Neural cell (in vitro differentiated cells): Measurements from ENCODE around the gene GZMH. TPM values are rescaled to one million over a fixed set of nuclear protein-coding genes. Genes with fewer than 3 reads are reported as not detected.

ENCODE experiments used
- H2AFZ ChIP-seq: fragments of 200-600, 300-800 bp; sonication (generic), shearing (Covaris generic); 2 replicates; pipeline ENCODE4 v1.6.0; 2014; ENCODE audit warnings: low read depth, mild to moderate bottlenecking, antibody characterized with exemption, low read length, moderate library complexity
- H3F3A ChIP-seq: fragments of 200-600 bp; shearing (Covaris generic); 2 replicates; pipeline ENCODE4 v1.6.1; 2016; ENCODE audit warnings: mild to moderate bottlenecking, moderate library complexity, mixed read lengths, antibody characterized with exemption, low read length; ENCODE audit not compliant: insufficient read depth, poor library complexity, severe bottlenecking
- H3K27ac ChIP-seq: fragments of 200-600, 300-800 bp; sonication (generic), shearing (Covaris generic); 2 replicates; pipeline ENCODE4 v1.5.1; 2014; ENCODE audit warnings: mild to moderate bottlenecking, low read length, moderate library complexity
- H3K27me3 ChIP-seq: fragments of 300-800, 200-600 bp; sonication (generic), shearing (Covaris generic); 2 replicates; pipeline ENCODE4 v1.6.0; 2014; ENCODE audit warnings: mild to moderate bottlenecking, low read depth, low read length, moderate library complexity; ENCODE audit not compliant: insufficient read depth
- H3K36me3 ChIP-seq: fragments of 300-800, 200-600 bp; sonication (generic), shearing (Covaris generic); 2 replicates; pipeline ENCODE4 v1.5.1; 2014; ENCODE audit warnings: mild to moderate bottlenecking, antibody characterized with exemption, low read length, moderate library complexity; ENCODE audit not compliant: insufficient read depth
- H3K4me2 ChIP-seq: fragments of 300-800, 200-600 bp; sonication (generic), shearing (Covaris generic); 2 replicates; pipeline ENCODE4 v1.6.0; 2014; ENCODE audit warnings: mild to moderate bottlenecking, low read length
- H3K4me3 ChIP-seq: fragments of 300-800, 200-600 bp; sonication (generic), shearing (Covaris generic); 2 replicates; pipeline ENCODE4 v1.5.1; 2014; ENCODE audit warnings: mild to moderate bottlenecking, low read length, moderate library complexity
- H3K79me2 ChIP-seq: fragments of 200-600 bp; shearing (Covaris generic); replicated peaks from 2 replicates; pipeline ENCODE4 v1.6.0; 2014; ENCODE audit warnings: mild to moderate bottlenecking, low read length, moderate library complexity; ENCODE audit not compliant: insufficient read depth
- H3K9ac ChIP-seq: fragments of 300-800, 200-600 bp; sonication (generic), shearing (Covaris generic); 2 replicates; pipeline ENCODE4 v1.6.1; 2016; ENCODE audit warnings: mild to moderate bottlenecking, low read length, mixed read lengths
- H3K9me2 ChIP-seq: fragments of 200-600 bp; shearing (Covaris generic); 2 replicates; pipeline ENCODE4 v1.6.1; 2016; ENCODE audit warnings: mild to moderate bottlenecking, low read length, mixed read lengths; ENCODE audit not compliant: insufficient read depth
- H3K9me3 ChIP-seq: fragments of 200-600, 300-800 bp; sonication (generic), shearing (Covaris generic); 2 replicates; pipeline ENCODE4 v1.6.1; 2016; ENCODE audit warnings: mild to moderate bottlenecking, mixed run types, low read length, moderate library complexity, mixed read lengths
- H4K20me1 ChIP-seq: fragments of 200-600 bp; shearing (Covaris generic); 2 replicates; pipeline ENCODE4 v1.6.1; 2016; ENCODE audit warnings: mild to moderate bottlenecking, mixed run types; ENCODE audit not compliant: insufficient read depth
- CTCF ChIP-seq: fragments of 450-650 bp; IDR thresholded peaks from 2 replicates; pipeline ENCODE4 v1.5.1; 2014; ENCODE audit warnings: antibody characterized with exemption, mild to moderate bottlenecking, moderate library complexity; ENCODE audit not compliant: poor library complexity, severe bottlenecking
- EP300 ChIP-seq: fragments of 450-650 bp; conservative IDR thresholded peaks from 2 replicates; pipeline ENCODE4 v1.6.1; 2014; ENCODE audit warnings: antibody characterized with exemption, mild to moderate bottlenecking, moderate library complexity; ENCODE audit not compliant: poor library complexity, severe bottlenecking
- EZH2 ChIP-seq: fragments of 200-600, 300-800 bp; shearing (Covaris generic), sonication (generic); IDR thresholded peaks from 2 replicates; pipeline ENCODE4 v1.6.1; 2014; ENCODE audit warnings: antibody characterized with exemption, low read length, borderline replicate concordance, mild to moderate bottlenecking; ENCODE audit not compliant: insufficient read depth, poor library complexity, severe bottlenecking
- MXI1 ChIP-seq: fragments of 450-650 bp; conservative IDR thresholded peaks from 2 replicates; pipeline ENCODE4 v1.6.1; 2014; ENCODE audit warnings: antibody characterized with exemption, mild to moderate bottlenecking; ENCODE audit not compliant: poor library complexity, severe bottlenecking
- POLR2AphosphoS5 ChIP-seq: IDR thresholded peaks from 2 replicates; pipeline ENCODE4 v1.6.1; 2012
- RAD21 ChIP-seq: fragments of 450-650 bp; conservative IDR thresholded peaks from 2 replicates; pipeline ENCODE4 v1.6.1; 2014; ENCODE audit warnings: antibody characterized with exemption, mild to moderate bottlenecking, moderate library complexity
- REST ChIP-seq: IDR thresholded peaks from 2 replicates; pipeline ENCODE4 v1.6.1; 2012; ENCODE audit warnings: borderline replicate concordance
- SMC3 ChIP-seq: fragments of 450-650 bp; conservative IDR thresholded peaks from 2 replicates; pipeline ENCODE4 v1.6.1; 2014; ENCODE audit warnings: antibody characterized with exemption, mild to moderate bottlenecking, moderate library complexity; ENCODE audit not compliant: poor library complexity
- TAF1 ChIP-seq: IDR thresholded peaks from 2 replicates; pipeline ENCODE4 v1.6.1; 2012; ENCODE audit warnings: low read depth
- polyA plus RNA-seq: library from polyadenylated mRNA; depleted of rRNA; stranded (reverse); fragments of >200 nt; gene quantifications from 2 replicates; pipeline ENCODE4 v1.2.3, GENCODE V29; 2014

GZMH gene
- polyA plus RNA-seq, 1 donor from 2014 or later, result not detected

- Histone ChIP-seq H3K79me2 (no peaks in the 10 kb centered on the region), H3K4me2 (no peak overlapping the region), H3K27ac (no peak overlapping the region), H3K36me3 (no peaks in the 10 kb centered on the region), H3K4me3 (no peak overlapping the region), H4K20me1 (no peaks in the 10 kb centered on the region), H2AFZ (no peak overlapping the region), H3K9me2 (no peaks in the 10 kb centered on the region), H3K27me3 (no peaks in the 10 kb centered on the region), H3F3A (no peaks in the 10 kb centered on the region), H3K9me3 (no peaks in the 10 kb centered on the region), H3K9ac (no peak overlapping the region)
- TF ChIP-seq EZH2 (no peak), REST (no peak)
These were observed 30.4 kb upstream of the GZMH start for GRCh38 chr14:24639905-24640304.

- no peaks in the 10 kb centered on the region for H4K20me1 ChIP-seq
- no peaks in the 10 kb centered on the region for H3K9me2 ChIP-seq
- H3F3A ChIP-seq, result no peaks in the 10 kb centered on the region
- no peak overlapping the region for H3K27ac ChIP-seq
- no peak overlapping the region for H3K4me2 ChIP-seq
- H3K4me3 ChIP-seq, result no peak overlapping the region
- no peaks in the 10 kb centered on the region for H3K9me3 ChIP-seq
- no peak overlapping the region for H2AFZ ChIP-seq
- H3K79me2 ChIP-seq, result no peaks in the 10 kb centered on the region
- H3K9ac ChIP-seq, result no peak overlapping the region
- TF ChIP-seq POLR2AphosphoS5 (no peak), SMC3 (no peak), CTCF (no peak), MXI1 (no peak), EP300 (no peak), RAD21 (no peak), EZH2 (no peak), REST (no peak), TAF1 (no peak)
- no peaks in the 10 kb centered on the region for H3K27me3 ChIP-seq
- no peaks in the 10 kb centered on the region for H3K36me3 ChIP-seq
These were observed 29.8 kb upstream of the GZMH start for GRCh38 chr14:24639270-24639669.
